ENCODE results near the gene ZBTB24.

ZBTB24 gene

GRCh38 chr6:109449064-109449794, 33.8 kb downstream of the ZBTB24 start:
- no peak for DNase-seq

- no peak for DNase-seq
These were observed 34.4 kb downstream of the ZBTB24 start for GRCh38 chr6:109448615-109449014.

GRCh38 chr6:109447878-109448555, 35.0 kb downstream of the ZBTB24 start:
- DNase-seq = peak; percentile 47

GRCh38 chr6:109447087-109447486, 35.9 kb downstream of the ZBTB24 start:
- no peak for DNase-seq

GRCh38 chr6:109446541-109446940, 36.5 kb downstream of the ZBTB24 start:
- DNase-seq = no peak

GRCh38 chr6:109446072-109446471, 36.9 kb downstream of the ZBTB24 start:
- no peak for DNase-seq

GRCh38 chr6:109445382-109445781, 37.6 kb downstream of the ZBTB24 start:
- DNase-seq = peak; percentile 8

- DNase-seq = no peak
These were observed 39.5 kb downstream of the ZBTB24 start for GRCh38 chr6:109443425-109443950.

GRCh38 chr6:109442393-109442924, 40.6 kb downstream of the ZBTB24 start:
- no peak for DNase-seq

GRCh38 chr6:109441069-109441816, 41.8 kb downstream of the ZBTB24 start:
- peak; percentile 77 for DNase-seq

GRCh38 chr6:109440331-109441068, 42.5 kb downstream of the ZBTB24 start, which contains the start of the genes PPIL6 and SMPD2:
Gene PPIL6, minus strand, starts transcription at chr6:109440628. Its CDS starts 38 bp downstream, at chr6:109440590.
Gene SMPD2, plus strand, starts transcription at chr6:109440724. Its CDS starts 398 bp downstream, at chr6:109441122.
- DNase-seq = peak; percentile 95

GRCh38 chr6:109436041-109436440, 47.0 kb downstream of the ZBTB24 start:
- no peak for DNase-seq

- no peak for DNase-seq
These were observed 48.6 kb downstream of the ZBTB24 start for GRCh38 chr6:109434456-109434855.

- no peak for DNase-seq
These were observed 53.5 kb downstream of the ZBTB24 start for GRCh38 chr6:109429496-109429895.

- DNase-seq = no peak
These were observed 54.0 kb downstream of the ZBTB24 start for GRCh38 chr6:109428889-109429477.

- DNase-seq = no peak
These were observed 58.1 kb downstream of the ZBTB24 start for GRCh38 chr6:109424946-109425345.

- no peak for DNase-seq
These were observed 61.8 kb downstream of the ZBTB24 start for GRCh38 chr6:109421184-109421583.

- no peak for DNase-seq
These were observed 62.3 kb downstream of the ZBTB24 start for GRCh38 chr6:109420751-109421150.

- no peak for DNase-seq
These were observed 65.4 kb downstream of the ZBTB24 start for GRCh38 chr6:109417646-109418045.

Data from OCI-M1 (cell line).